Transverse colon (tissue), 4 donors: Measurements from ENCODE around the gene KLK1. TPM values are rescaled to one million over a fixed set of nuclear protein-coding genes. Genes with fewer than 3 reads are reported as not detected.

Source experiments
- DNase-seq: peaks from one replicate; pipeline ENCODE4 v3.0.0-alpha.2; 2019
- H3K27ac ChIP-seq, 4 donors: fragments of 200-600 bp; sonication (generic); 2 replicates each; pipeline ENCODE4 v1.5.1; 2016 to 2018; ENCODE audit warnings: inconsistent platforms in 4 of 4
- H3K27me3 ChIP-seq: fragments of 200-600 bp; sonication (generic); 2 replicates; pipeline ENCODE4 v1.5.1; 2017; ENCODE audit warnings: inconsistent platforms
- H3K36me3 ChIP-seq, 4 donors: fragments of 200-600 bp; sonication (generic); 2 replicates each; pipeline ENCODE4 v1.5.1; 2017 to 2019; ENCODE audit warnings: inconsistent platforms in 4 of 4
- H3K4me1 ChIP-seq, 4 donors: fragments of 200-600 bp; sonication (generic); 2 replicates each; pipeline ENCODE4 v1.5.1; 2017 to 2020; ENCODE audit warnings: inconsistent platforms in 4 of 4
- H3K4me3 ChIP-seq, 4 donors: fragments of 200-600 bp; sonication (generic); 1 replicate in 1 of 4; 2 replicates in 3 of 4; pipeline versions ENCODE4 v1.5.1 to v1.6.1; 2017 to 2019; ENCODE audit warnings: inconsistent platforms in 4 of 4
- H3K9me3 ChIP-seq, 2 donors: fragments of 200-600 bp; sonication (generic); 2 replicates each; pipeline ENCODE4 v1.5.1; 2017 to 2019; ENCODE audit warnings: inconsistent platforms in 2 of 2
- EP300 ChIP-seq: sonication (generic); formaldehyde crosslinking; IDR thresholded peaks from one replicate; pipeline ENCODE4 v1.6.1; 2017; ENCODE audit warnings: antibody characterized with exemption, low read depth
- POLR2A ChIP-seq: fragments of 450-650 bp; IDR thresholded peaks from one replicate; pipeline ENCODE4 v1.6.1; 2016; ENCODE audit warnings: antibody characterized with exemption, mild to moderate bottlenecking, moderate library complexity
- POLR2AphosphoS5 ChIP-seq, 3 donors: sonication (generic); formaldehyde crosslinking; IDR thresholded peaks; one replicate each; pipeline ENCODE4 v1.6.1; 2016; ENCODE audit warnings: antibody characterized with exemption in 3 of 3
- WGBS, 2 donors: methylation state at CpG; one replicate each; pipeline ENCODE4 v1.1.5; 2018; ENCODE audit warnings: low coverage in 1 of 2; 5-methylcytosine and 5-hydroxymethylcytosine counted together
- in situ Hi-C, 4 donors: fragments of 200-750 bp; cut with MboI; loops; one replicate each; pipeline versions ENCODE4 v1.15.0 to v1.15.1; 2017; ENCODE audit warnings: low sequenced_read_pairs in 3 of 4, low pct_ligation_motif_present in 1 of 4, low pct_unique_long_range_greater_than_20kb in 1 of 4
- intact Hi-C: fragments of 100-400 bp; cut with DNase I; formaldehyde crosslinking; loops from one replicate; pipeline ENCODE4 v1.15.1; 2023; ENCODE audit warnings: low total_unique reads
- total RNA-seq, 4 donors: library from RNA; depleted of rRNA; stranded (reverse); fragments of >200 nt; gene quantifications; one replicate each; pipeline ENCODE4 v1.1.0, GENCODE V29; 2016
- TF ChIP-seq, protein P1 (sequence below), 5 experiments: fragments of 200-600 bp in 3 of 5; fragments of 450-650 bp in 2 of 5; sonication (generic) in 3 of 5; IDR thresholded peaks; 1 replicate in 2 of 5; 2 replicates in 3 of 5; pipeline ENCODE4 v1.5.1; 2016 to 2017; ENCODE audit warnings: antibody characterized with exemption in 5 of 5, inconsistent platforms in 3 of 5, mild to moderate bottlenecking in 2 of 5, moderate library complexity in 1 of 5

KLK1 gene
- total RNA-seq, 4 donors from 2014 or later, result 17.0 to 150 (median 35.4) TPM

DNA sequence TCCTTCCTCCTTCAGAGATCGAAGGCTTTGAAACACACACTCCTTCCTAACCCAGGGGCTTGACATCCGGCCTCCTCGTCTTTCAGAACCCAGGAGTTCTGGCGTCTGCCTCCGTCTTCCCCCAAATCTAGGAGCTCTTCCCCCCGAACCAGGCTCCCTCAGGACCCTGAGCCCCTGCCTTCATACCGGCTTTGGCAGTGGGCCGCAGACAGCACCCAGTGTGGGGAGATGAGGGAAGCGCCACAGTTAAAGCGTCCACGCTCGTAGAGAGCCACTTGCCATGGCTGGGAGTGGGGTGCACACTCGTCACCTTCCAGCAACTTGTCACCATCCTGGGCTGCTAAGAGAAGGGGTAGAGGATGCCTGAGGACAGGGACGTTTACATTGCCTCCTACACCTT, 3.9 kb upstream of the KLK1 start:
- intact Hi-C loops, result no loop called here
- Histone ChIP-seq H3K4me3 (no peak overlapping the region), H3K36me3 (no peaks in the 10 kb centered on the region), H3K27me3 (peaks cover 6% of the 10 kb centered on the region), H3K4me1 (peaks cover 0 to 15% (median 12%) of the 10 kb centered on the region in 4 donors), H3K27ac (no peak overlapping the region), H3K9me3 (no peaks in the 10 kb centered on the region)
- 50 to 82% methylated on average over 1 to 14 of the region's 14 CpGs for WGBS, 2 donors
- no peak for DNase-seq
- TF ChIP-seq POLR2AphosphoS5 (IDR thresholded peaks at IDR 0.05), result no peak
- in situ Hi-C loops, result no loop called here

DNA sequence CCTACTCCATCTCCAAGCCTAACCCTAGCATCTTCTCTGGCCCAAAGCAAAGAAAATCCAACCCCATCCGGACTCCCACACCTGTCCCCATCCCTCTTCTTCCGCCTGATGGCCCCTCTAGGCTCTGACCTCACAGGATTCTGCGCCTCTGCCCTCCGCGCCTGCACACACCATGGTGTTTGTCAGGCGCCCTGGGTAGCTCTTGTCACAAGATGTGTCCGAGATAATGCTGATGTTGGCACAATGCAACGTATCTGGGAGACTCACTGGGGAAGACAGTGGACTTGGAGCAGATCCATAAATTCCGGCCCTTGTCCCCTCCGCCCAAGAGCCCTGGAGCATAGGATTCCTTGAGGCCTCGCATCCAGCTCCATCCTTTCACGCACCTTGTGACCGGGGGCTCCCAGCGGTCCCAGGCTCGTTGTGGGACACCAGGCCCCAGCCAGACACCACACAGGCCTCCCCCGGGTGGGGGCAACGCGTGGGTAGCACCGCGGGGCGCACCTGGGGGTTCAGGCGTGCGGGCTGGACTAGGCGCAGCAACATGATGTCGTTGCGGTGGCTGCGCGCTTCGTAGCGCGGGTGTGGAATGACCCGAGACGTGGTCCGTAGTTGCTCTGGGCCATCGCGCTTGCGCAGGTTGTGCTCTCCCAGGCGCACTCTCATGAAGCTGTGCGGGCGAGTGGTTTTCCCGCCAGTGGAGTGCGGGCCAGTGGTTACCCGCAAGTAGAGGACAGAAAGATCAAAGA, 3.1 kb upstream of the KLK1 start:
- in situ Hi-C loops, result no loop called here
- Histone ChIP-seq H3K36me3 (no peaks in the 10 kb centered on the region), H3K9me3 (no peaks in the 10 kb centered on the region), H3K27ac (no peak overlapping the region), H3K4me1 (peaks cover 2 to 23% (median 15%) of the 10 kb centered on the region in 4 donors), H3K4me3 (no peak overlapping the region), H3K27me3 (peaks cover 14% of the 10 kb centered on the region)
- WGBS, 2 donors, result 73 to 88% methylated on average over 2 to 35 of the region's 43 CpGs
- intact Hi-C loops, result no loop called here
- DNase-seq, result no peak
- TF ChIP-seq POLR2AphosphoS5 (IDR thresholded peaks at IDR 0.05), result no peak
- TF ChIP-seq, protein P1, sequence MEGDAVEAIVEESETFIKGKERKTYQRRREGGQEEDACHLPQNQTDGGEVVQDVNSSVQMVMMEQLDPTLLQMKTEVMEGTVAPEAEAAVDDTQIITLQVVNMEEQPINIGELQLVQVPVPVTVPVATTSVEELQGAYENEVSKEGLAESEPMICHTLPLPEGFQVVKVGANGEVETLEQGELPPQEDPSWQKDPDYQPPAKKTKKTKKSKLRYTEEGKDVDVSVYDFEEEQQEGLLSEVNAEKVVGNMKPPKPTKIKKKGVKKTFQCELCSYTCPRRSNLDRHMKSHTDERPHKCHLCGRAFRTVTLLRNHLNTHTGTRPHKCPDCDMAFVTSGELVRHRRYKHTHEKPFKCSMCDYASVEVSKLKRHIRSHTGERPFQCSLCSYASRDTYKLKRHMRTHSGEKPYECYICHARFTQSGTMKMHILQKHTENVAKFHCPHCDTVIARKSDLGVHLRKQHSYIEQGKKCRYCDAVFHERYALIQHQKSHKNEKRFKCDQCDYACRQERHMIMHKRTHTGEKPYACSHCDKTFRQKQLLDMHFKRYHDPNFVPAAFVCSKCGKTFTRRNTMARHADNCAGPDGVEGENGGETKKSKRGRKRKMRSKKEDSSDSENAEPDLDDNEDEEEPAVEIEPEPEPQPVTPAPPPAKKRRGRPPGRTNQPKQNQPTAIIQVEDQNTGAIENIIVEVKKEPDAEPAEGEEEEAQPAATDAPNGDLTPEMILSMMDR (IDR thresholded peaks at IDR 0.05), result no peak
- no peak for TF ChIP-seq EP300
- TF ChIP-seq POLR2A, result no peak

DNA sequence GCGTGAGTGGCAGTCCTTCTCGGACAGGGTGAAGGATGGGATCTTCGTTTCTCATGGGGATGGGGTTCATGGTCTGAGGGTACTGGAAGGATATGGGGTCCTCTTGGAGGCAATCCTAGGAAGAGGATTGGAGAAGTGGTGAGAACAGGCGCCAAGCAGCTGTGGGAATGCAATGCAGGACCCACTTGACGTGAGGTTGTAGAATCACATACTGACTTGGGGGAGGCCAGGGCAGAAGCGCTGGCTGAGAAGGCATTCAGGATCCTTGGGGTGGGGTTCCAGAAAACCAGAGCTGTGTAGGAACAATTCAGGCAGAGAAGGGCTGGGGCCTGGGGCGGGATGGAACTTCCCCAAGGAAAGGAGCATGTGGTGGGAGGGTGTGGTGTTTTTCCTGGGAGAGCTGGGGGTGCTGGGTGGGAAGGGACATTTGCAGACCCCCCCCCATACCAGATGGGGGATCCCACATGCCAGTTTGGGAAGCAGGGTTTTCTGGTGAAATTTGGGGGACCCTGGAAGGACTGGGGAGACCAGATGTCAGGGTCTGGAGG, 852 bp downstream of the KLK1 start:
- no peak for DNase-seq
- Histone ChIP-seq H3K4me3 (no peak overlapping the region), H3K36me3 (no peaks in the 10 kb centered on the region), H3K27ac (peak overlapping the region in 3 of 4 donors; percentile 78 to 82 (median 80)), H3K9me3 (no peaks in the 10 kb centered on the region), H3K4me1 (peaks cover 3 to 58% (median 41%) of the 10 kb centered on the region in 4 donors), H3K27me3 (peaks cover 53% of the 10 kb centered on the region)
- TF ChIP-seq POLR2A (no peak), POLR2AphosphoS5 (IDR thresholded peaks at IDR 0.05) (no peak), EP300 (no peak)
- TF ChIP-seq, protein P1 (IDR thresholded peaks at IDR 0.05), result no peak
- WGBS, 2 donors, result 77 to 80% methylated on average over 1 to 7 of the region's 7 CpGs
- intact Hi-C loops (no loop called here), in situ Hi-C loops (no loop called here)

DNA sequence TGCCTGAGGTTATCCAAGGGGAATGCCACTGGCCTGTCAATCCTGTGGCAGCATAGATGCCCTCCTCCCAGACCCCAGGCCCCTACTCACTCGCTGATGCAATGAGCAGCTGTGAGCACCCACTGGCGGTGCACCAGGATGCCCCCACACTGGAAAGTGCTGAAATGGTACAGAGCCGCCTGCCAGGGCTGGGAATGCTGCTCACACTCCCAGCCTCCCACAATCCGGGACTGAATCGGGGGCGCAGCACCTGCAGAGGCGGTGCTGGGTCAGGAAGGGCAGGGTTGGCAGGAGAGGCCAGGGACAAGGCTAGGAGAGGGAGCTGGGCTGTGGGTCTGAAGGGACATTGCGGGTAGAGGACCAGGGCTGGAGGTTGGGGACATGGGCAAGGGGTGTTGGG, 2.0 kb downstream of the KLK1 start:
- WGBS, 2 donors, result 66% methylated on average over 8 of the region's 8 CpGs; no CpG with 5 or more reads in 1 of the 2 donors
- Histone ChIP-seq H3K27me3 (peaks cover 62% of the 10 kb centered on the region), H3K4me1 (peaks cover 3 to 58% (median 41%) of the 10 kb centered on the region in 4 donors), H3K9me3 (no peaks in the 10 kb centered on the region), H3K27ac (peak overlapping the region; percentile 51 to 82 (median 79)), H3K36me3 (no peaks in the 10 kb centered on the region), H3K4me3 (no peak overlapping the region)
- in situ Hi-C loops, result no loop called here
- TF ChIP-seq, protein P1 (IDR thresholded peaks at IDR 0.05), result no peak
- no peak for DNase-seq
- intact Hi-C loops, result no loop called here
